ENCODE data around the gene MYO18A. TPM values are rescaled to one million over a fixed set of nuclear protein-coding genes. Genes with fewer than 3 reads are reported as not detected.

The MYO18A gene
- total RNA-seq, 2 experiments from 2014 or later: 23.8 to 25.0 TPM

- Mint-ChIP-seq H3K4me1 (ENCODE audit: low read depth) (no peaks in the 10 kb centered on the region), H3K27ac (no peak overlapping the region), H3K36me3 (ENCODE audit: low read depth) (no peaks in the 10 kb centered on the region), H3K9me3 (no peaks in the 10 kb centered on the region), H3K4me3 (no peak overlapping the region), H3K27me3 (ENCODE audit: low read depth) (no peaks in the 10 kb centered on the region)
- intact Hi-C loops (cut with micrococcal nuclease): no loop called here
- CTCF ChIA-PET: interaction anchor here (1.7 kb wide), 1 partner anchor 41 kb away, joined by 8 read pairs; no protein-coding TSS in a partner anchor
- DNase-seq: no peak
Measured at GRCh38 chr17:29076087-29076486, 104.1 kb downstream of the MYO18A start.

- Mint-ChIP-seq H3K9me3 (no peaks in the 10 kb centered on the region), H3K27ac (no peak overlapping the region), H3K4me1 (ENCODE audit: low read depth) (no peaks in the 10 kb centered on the region), H3K27me3 (ENCODE audit: low read depth) (no peaks in the 10 kb centered on the region), H3K4me3 (no peak overlapping the region), H3K36me3 (ENCODE audit: low read depth) (no peaks in the 10 kb centered on the region)
- intact Hi-C loops (cut with micrococcal nuclease): no loop called here
- CTCF ChIA-PET: no interaction called here
- DNase-seq: no peak
Measured at GRCh38 chr17:29074488-29074887, 105.7 kb downstream of the MYO18A start.

- Mint-ChIP-seq H3K27ac (no peak overlapping the region), H3K27me3 (ENCODE audit: low read depth) (no peaks in the 10 kb centered on the region), H3K36me3 (ENCODE audit: low read depth) (no peaks in the 10 kb centered on the region), H3K9me3 (no peaks in the 10 kb centered on the region), H3K4me3 (no peak overlapping the region), H3K4me1 (ENCODE audit: low read depth) (no peaks in the 10 kb centered on the region)
- intact Hi-C loops (cut with micrococcal nuclease): no loop called here
- DNase-seq: no peak
- CTCF ChIA-PET: no interaction called here
Measured at GRCh38 chr17:29073520-29073919, 106.7 kb downstream of the MYO18A start.

- Mint-ChIP-seq H3K36me3 (ENCODE audit: low read depth) (no peaks in the 10 kb centered on the region), H3K4me3 (no peak overlapping the region), H3K9me3 (no peaks in the 10 kb centered on the region), H3K27me3 (ENCODE audit: low read depth) (no peaks in the 10 kb centered on the region), H3K27ac (no peak overlapping the region), H3K4me1 (ENCODE audit: low read depth) (no peaks in the 10 kb centered on the region)
- DNase-seq: no peak
- intact Hi-C loops (cut with micrococcal nuclease): no loop called here
- CTCF ChIA-PET: no interaction called here
Measured at GRCh38 chr17:29073045-29073444, 107.2 kb downstream of the MYO18A start.

- no peak for DNase-seq
- no peaks in the 10 kb centered on the region for H3K9me3 Mint-ChIP-seq
- no peaks in the 10 kb centered on the region for H3K27me3 Mint-ChIP-seq (ENCODE audit: low read depth)
- no peaks in the 10 kb centered on the region for H3K36me3 Mint-ChIP-seq (ENCODE audit: low read depth)
- no peak overlapping the region for H3K4me3 Mint-ChIP-seq
- CTCF ChIA-PET: interaction anchor here (1.7 kb wide), 1 partner anchor 46 kb away, joined by 6 read pairs; no protein-coding TSS in a partner anchor
- no peak overlapping the region for H3K27ac Mint-ChIP-seq
- intact Hi-C loops (cut with micrococcal nuclease): no loop called here
- no peaks in the 10 kb centered on the region for H3K4me1 Mint-ChIP-seq (ENCODE audit: low read depth)
Measured at GRCh38 chr17:29071303-29071702, 108.9 kb downstream of the MYO18A start.

GRCh38 chr17:29070781-29071180 is 109.4 kb downstream of the MYO18A start:
- H3K4me1 Mint-ChIP-seq (ENCODE audit: low read depth): no peaks in the 10 kb centered on the region
- intact Hi-C loops (cut with micrococcal nuclease): no loop called here
- H3K9me3 Mint-ChIP-seq: no peaks in the 10 kb centered on the region
- no peak overlapping the region for H3K27ac Mint-ChIP-seq
- CTCF ChIA-PET: interaction anchor here (1.7 kb wide), 1 partner anchor 46 kb away, joined by 6 read pairs; no protein-coding TSS in a partner anchor
- H3K27me3 Mint-ChIP-seq (ENCODE audit: low read depth): no peaks in the 10 kb centered on the region
- no peak overlapping the region for H3K4me3 Mint-ChIP-seq
- H3K36me3 Mint-ChIP-seq (ENCODE audit: low read depth): no peaks in the 10 kb centered on the region
- DNase-seq: no peak

DNA sequence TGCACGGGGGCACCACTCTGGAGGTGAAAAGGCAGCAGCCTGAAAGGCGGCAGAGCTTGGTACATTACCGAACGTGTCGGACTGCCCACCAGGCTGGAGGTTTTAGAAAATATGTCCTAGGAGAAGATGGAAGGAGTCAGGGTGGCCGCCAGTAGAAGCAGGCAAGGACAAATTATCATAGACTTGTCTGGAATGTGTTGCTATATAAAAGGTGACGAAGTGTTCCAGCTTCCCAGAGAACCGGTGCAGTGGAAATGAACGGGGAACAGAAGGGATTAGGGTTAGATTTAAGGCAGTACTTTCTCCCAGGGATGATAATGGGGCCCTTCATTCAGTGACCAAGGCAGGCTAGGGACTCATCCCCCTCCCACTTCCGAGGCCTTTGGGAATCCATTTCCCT is 109.9 kb downstream of the MYO18A start:
- H3K4me3 Mint-ChIP-seq: no peak overlapping the region
- H3K4me1 Mint-ChIP-seq (ENCODE audit: low read depth): no peaks in the 10 kb centered on the region
- CTCF ChIA-PET: no interaction called here
- intact Hi-C loops (cut with micrococcal nuclease): no loop called here
- H3K36me3 Mint-ChIP-seq (ENCODE audit: low read depth): no peaks in the 10 kb centered on the region
- H3K9me3 Mint-ChIP-seq: no peaks in the 10 kb centered on the region
- DNase-seq: no peak
- H3K27me3 Mint-ChIP-seq (ENCODE audit: low read depth): no peaks in the 10 kb centered on the region
- no peak overlapping the region for H3K27ac Mint-ChIP-seq

- intact Hi-C loops (cut with micrococcal nuclease): no loop called here
- Mint-ChIP-seq H3K4me1 (ENCODE audit: low read depth) (no peaks in the 10 kb centered on the region), H3K9me3 (no peaks in the 10 kb centered on the region), H3K36me3 (ENCODE audit: low read depth) (no peaks in the 10 kb centered on the region), H3K4me3 (no peak overlapping the region), H3K27me3 (ENCODE audit: low read depth) (no peaks in the 10 kb centered on the region), H3K27ac (no peak overlapping the region)
- no peak for DNase-seq
- CTCF ChIA-PET: no interaction called here
Measured at GRCh38 chr17:29069526-29070041, 110.6 kb downstream of the MYO18A start.

DNA sequence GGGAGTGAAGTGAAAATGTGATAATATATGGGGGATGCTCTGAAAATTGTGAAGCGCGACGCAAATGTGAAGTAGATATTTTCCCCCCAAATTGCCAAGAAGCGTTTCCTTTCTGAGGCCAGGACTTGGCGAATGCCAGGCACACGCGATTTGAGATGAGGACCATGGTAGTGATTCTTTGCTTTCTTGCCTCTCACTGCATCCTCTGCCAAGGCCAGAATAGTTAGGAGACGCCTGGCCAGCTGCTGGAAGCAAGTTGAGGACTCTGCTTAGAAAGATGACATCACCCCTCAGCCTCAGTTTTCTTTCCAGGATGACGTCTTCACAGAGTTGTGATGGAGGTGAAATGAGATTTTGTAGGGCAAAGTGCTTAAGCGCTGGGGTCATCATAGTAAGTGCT is 111.4 kb downstream of the MYO18A start:
- DNase-seq: no peak
- H3K4me3 Mint-ChIP-seq: no peak overlapping the region
- H3K4me1 Mint-ChIP-seq (ENCODE audit: low read depth): no peaks in the 10 kb centered on the region
- H3K27ac Mint-ChIP-seq: no peak overlapping the region
- H3K27me3 Mint-ChIP-seq (ENCODE audit: low read depth): no peaks in the 10 kb centered on the region
- no peaks in the 10 kb centered on the region for H3K9me3 Mint-ChIP-seq
- intact Hi-C loops (cut with micrococcal nuclease): no loop called here
- CTCF ChIA-PET: interaction anchor here (1.2 kb wide), 1 partner anchor 48 kb away, joined by 3 read pairs; no protein-coding TSS in a partner anchor
- no peaks in the 10 kb centered on the region for H3K36me3 Mint-ChIP-seq (ENCODE audit: low read depth)

DNA sequence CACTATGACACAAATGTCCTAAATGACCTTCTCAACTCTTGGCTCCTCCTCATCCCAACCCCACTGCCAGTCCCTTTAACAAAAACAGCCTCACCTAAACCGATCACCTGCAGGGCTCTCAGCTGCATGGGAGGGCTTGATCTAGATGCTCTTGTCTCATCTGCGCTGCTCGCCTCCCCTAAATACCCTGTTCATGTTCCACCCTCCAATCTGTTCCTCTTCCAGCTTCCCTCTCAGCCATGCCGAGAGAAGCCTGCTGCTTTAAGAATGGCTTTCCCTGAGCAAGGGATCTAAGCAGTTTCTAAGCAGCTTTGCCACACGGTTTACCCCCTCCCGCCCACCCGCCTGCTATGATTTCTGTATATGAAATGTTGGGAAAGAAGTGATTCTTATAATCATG is 113.6 kb downstream of the MYO18A start:
- H3K4me1 Mint-ChIP-seq (ENCODE audit: low read depth): no peaks in the 10 kb centered on the region
- no peak for DNase-seq
- no peak overlapping the region for H3K27ac Mint-ChIP-seq
- CTCF ChIA-PET: no interaction called here
- intact Hi-C loops (cut with micrococcal nuclease): no loop called here
- H3K4me3 Mint-ChIP-seq: no peak overlapping the region
- no peaks in the 10 kb centered on the region for H3K27me3 Mint-ChIP-seq (ENCODE audit: low read depth)
- no peaks in the 10 kb centered on the region for H3K36me3 Mint-ChIP-seq (ENCODE audit: low read depth)
- no peaks in the 10 kb centered on the region for H3K9me3 Mint-ChIP-seq

- no peak for DNase-seq
- Mint-ChIP-seq H3K27me3 (ENCODE audit: low read depth) (no peaks in the 10 kb centered on the region), H3K4me3 (no peak overlapping the region), H3K36me3 (ENCODE audit: low read depth) (no peaks in the 10 kb centered on the region), H3K27ac (no peak overlapping the region), H3K4me1 (ENCODE audit: low read depth) (no peaks in the 10 kb centered on the region), H3K9me3 (no peaks in the 10 kb centered on the region)
- CTCF ChIA-PET: interaction anchor here (0.8 kb wide), 1 partner anchor 100 kb away, joined by 3 read pairs; no protein-coding TSS in a partner anchor
- intact Hi-C loops (cut with micrococcal nuclease): no loop called here
Measured at GRCh38 chr17:29066047-29066446, 114.2 kb downstream of the MYO18A start.

DNA sequence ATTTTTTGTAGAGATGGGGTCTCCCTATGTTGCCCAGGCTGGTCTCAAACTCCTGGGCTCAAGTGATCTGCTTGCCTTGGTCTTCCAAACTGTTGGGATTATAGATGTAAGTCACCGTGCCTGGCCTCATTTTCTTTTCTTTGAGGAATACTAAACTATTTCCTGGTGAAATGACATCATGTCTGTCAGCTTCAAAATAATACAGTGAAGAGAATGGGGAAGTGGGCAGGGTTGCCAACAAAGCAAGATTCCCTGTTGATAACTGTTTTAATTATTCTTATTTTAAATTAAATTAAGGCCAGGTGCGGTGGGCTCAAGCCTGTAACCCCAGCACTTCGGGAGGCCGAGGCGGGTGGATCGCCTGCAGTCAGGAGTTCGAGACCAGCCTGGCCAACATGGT is 116.2 kb downstream of the MYO18A start:
- DNase-seq: no peak
- no peaks in the 10 kb centered on the region for H3K36me3 Mint-ChIP-seq (ENCODE audit: low read depth)
- H3K27me3 Mint-ChIP-seq (ENCODE audit: low read depth): no peaks in the 10 kb centered on the region
- CTCF ChIA-PET: no interaction called here
- no peak overlapping the region for H3K27ac Mint-ChIP-seq
- H3K9me3 Mint-ChIP-seq: no peaks in the 10 kb centered on the region
- intact Hi-C loops (cut with micrococcal nuclease): no loop called here
- no peak overlapping the region for H3K4me3 Mint-ChIP-seq
- H3K4me1 Mint-ChIP-seq (ENCODE audit: low read depth): peaks cover 7% of the 10 kb centered on the region

DNA sequence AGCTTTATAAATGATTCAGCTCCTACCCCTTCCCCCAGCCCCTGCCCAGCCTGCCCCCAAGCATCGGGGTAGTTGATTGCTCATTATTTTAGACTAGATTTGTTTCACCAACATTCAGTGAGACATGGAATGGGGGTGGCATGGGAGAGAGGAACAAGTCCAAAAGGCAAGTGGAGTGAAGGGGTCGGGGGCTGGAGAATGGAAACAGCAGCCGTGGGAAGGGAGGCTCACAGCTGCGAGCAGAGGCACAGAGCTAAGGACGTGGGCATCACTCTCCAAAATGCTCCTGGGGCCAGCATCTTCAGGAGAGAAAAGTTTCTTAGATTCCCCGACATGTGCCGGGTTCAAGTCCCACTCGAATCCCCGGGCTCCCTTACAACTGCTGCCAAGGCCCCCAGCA is 118.0 kb downstream of the MYO18A start:
- CTCF ChIA-PET: interaction anchor here (1.1 kb wide), 1 partner anchor 97 kb away, joined by 6 read pairs; no protein-coding TSS in a partner anchor
- no peak for DNase-seq
- no peak overlapping the region for H3K4me3 Mint-ChIP-seq
- H3K27me3 Mint-ChIP-seq (ENCODE audit: low read depth): no peaks in the 10 kb centered on the region
- H3K4me1 Mint-ChIP-seq (ENCODE audit: low read depth): peaks cover 7% of the 10 kb centered on the region
- H3K9me3 Mint-ChIP-seq: no peaks in the 10 kb centered on the region
- intact Hi-C loops (cut with micrococcal nuclease): no loop called here
- no peaks in the 10 kb centered on the region for H3K36me3 Mint-ChIP-seq (ENCODE audit: low read depth)
- H3K27ac Mint-ChIP-seq: no peak overlapping the region

All from activated naive CD4-positive, alpha-beta T cell treated with anti-CD3 and anti-CD28 coated beads for 36 hours (primary cell).